SK-N-SH treated with all-trans-retinoic acid at 6 μM for 48 hours (cell line): Measurements from ENCODE around the gene UBP1.
"Not testable (repeated sequence)": the region's sequence is repeated elsewhere in the genome, so short reads cannot be mapped to it uniquely, and the experiment has no call there.

Experiments used
- ATAC-seq: fragments of 200-7000 bp; cut with Tn5 transposase; 3 replicates; pipeline ENCODE4 v1.9.1; 2020; ENCODE audit warnings: mild to moderate bottlenecking, moderate library complexity
- ARNTL ChIP-seq: fragments of 450-650 bp; formaldehyde crosslinking; IDR thresholded peaks from 2 replicates; pipeline ENCODE4 v1.5.0; 2020; ENCODE audit warnings: low read depth, mild to moderate bottlenecking, moderate library complexity, borderline replicate concordance
- CSDC2 ChIP-seq: fragments of 250-450 bp; sonication (Bioruptor Pico); IDR thresholded peaks from 2 replicates; pipeline ENCODE4 v1.5.0; 2020; ENCODE audit warnings: mild to moderate bottlenecking, moderate library complexity
- CSRNP3 ChIP-seq: fragments of 250-450 bp; sonication (Bioruptor Pico); IDR thresholded peaks from 2 replicates; pipeline ENCODE4 v1.5.1; 2021; ENCODE audit warnings: mild to moderate bottlenecking, moderate library complexity
- ESRRG ChIP-seq: fragments of 250-450 bp; sonication (Bioruptor Pico); IDR thresholded peaks from 2 replicates; pipeline ENCODE4 v1.6.1; 2021; ENCODE audit warnings: mild to moderate bottlenecking
- GLIS3 ChIP-seq: fragments of 250-450 bp; sonication (Bioruptor Pico); IDR thresholded peaks from 2 replicates; pipeline ENCODE4 v1.5.0; 2020; ENCODE audit warnings: mild to moderate bottlenecking, moderate library complexity
- OSR1 ChIP-seq: fragments of 250-450 bp; sonication (Bioruptor Pico); IDR thresholded peaks from 2 replicates; pipeline ENCODE4 v1.8.0; 2022; ENCODE audit warnings: moderate library complexity, mild to moderate bottlenecking, inconsistent platforms
- PATZ1 ChIP-seq: fragments of 250-450 bp; sonication (Bioruptor Pico); IDR thresholded peaks from 2 replicates; pipeline ENCODE4 v1.8.0; 2020; ENCODE audit warnings: mild to moderate bottlenecking, moderate library complexity, borderline replicate concordance
- PPARA ChIP-seq: fragments of 250-450 bp; sonication (Bioruptor Pico); IDR thresholded peaks from 2 replicates; pipeline ENCODE4 v1.5.0; 2020; ENCODE audit warnings: mild to moderate bottlenecking, borderline replicate concordance
- RARB ChIP-seq: fragments of 250-450 bp; sonication (Bioruptor Pico); IDR thresholded peaks from 2 replicates; pipeline ENCODE4 v1.8.0; 2021; ENCODE audit warnings: mild to moderate bottlenecking, moderate library complexity
- SNAI2 ChIP-seq: fragments of 250-450 bp; sonication (Bioruptor Pico); IDR thresholded peaks from 2 replicates; pipeline ENCODE4 v1.5.0; 2020; ENCODE audit warnings: mild to moderate bottlenecking, moderate library complexity
- TCF4 ChIP-seq: fragments of 250-450 bp; sonication (Bioruptor Pico); IDR thresholded peaks from 2 replicates; pipeline ENCODE4 v1.8.0; 2021; ENCODE audit warnings: mild to moderate bottlenecking, moderate library complexity, borderline replicate concordance
- TOX ChIP-seq: fragments of 250-450 bp; sonication (Bioruptor Pico); IDR thresholded peaks from 2 replicates; pipeline ENCODE4 v1.8.0; 2021; ENCODE audit warnings: mild to moderate bottlenecking, moderate library complexity, borderline replicate concordance
- ZC3H10 ChIP-seq: fragments of 250-450 bp; sonication (Bioruptor Pico); IDR thresholded peaks from 2 replicates; pipeline ENCODE4 v1.5.1; 2021; ENCODE audit warnings: mild to moderate bottlenecking, moderate library complexity
- ZFP3 ChIP-seq: fragments of 250-450 bp; sonication (Bioruptor Pico); IDR thresholded peaks from 2 replicates; pipeline ENCODE4 v1.5.0; 2020; ENCODE audit warnings: mild to moderate bottlenecking, moderate library complexity
- ZFP30 ChIP-seq: fragments of 450-650 bp; formaldehyde crosslinking; IDR thresholded peaks from 2 replicates; pipeline ENCODE4 v1.5.0; 2022; ENCODE audit warnings: mild to moderate bottlenecking, moderate library complexity
- ZNF565 ChIP-seq: fragments of 450-650 bp; formaldehyde crosslinking; conservative IDR thresholded peaks from 2 replicates; pipeline ENCODE4 v1.5.0; 2020; ENCODE audit warnings: low read depth, mild to moderate bottlenecking, moderate library complexity
- ZNF70 ChIP-seq: fragments of 450-650 bp; formaldehyde crosslinking; IDR thresholded peaks from 2 replicates; pipeline ENCODE4 v1.5.0; 2020; ENCODE audit warnings: mild to moderate bottlenecking, moderate library complexity
- TF ChIP-seq, protein P1 (sequence below): fragments of 250-450 bp; sonication (Bioruptor Pico); IDR thresholded peaks from 2 replicates; pipeline ENCODE4 v1.5.1; 2020; ENCODE audit warnings: low read depth, mild to moderate bottlenecking, moderate library complexity
- TF ChIP-seq, protein P2 (sequence below): fragments of 250-450 bp; sonication (Bioruptor Pico); IDR thresholded peaks from 2 replicates; pipeline ENCODE4 v1.5.0; 2020; ENCODE audit warnings: mild to moderate bottlenecking, moderate library complexity

Gene UBP1

DNA sequence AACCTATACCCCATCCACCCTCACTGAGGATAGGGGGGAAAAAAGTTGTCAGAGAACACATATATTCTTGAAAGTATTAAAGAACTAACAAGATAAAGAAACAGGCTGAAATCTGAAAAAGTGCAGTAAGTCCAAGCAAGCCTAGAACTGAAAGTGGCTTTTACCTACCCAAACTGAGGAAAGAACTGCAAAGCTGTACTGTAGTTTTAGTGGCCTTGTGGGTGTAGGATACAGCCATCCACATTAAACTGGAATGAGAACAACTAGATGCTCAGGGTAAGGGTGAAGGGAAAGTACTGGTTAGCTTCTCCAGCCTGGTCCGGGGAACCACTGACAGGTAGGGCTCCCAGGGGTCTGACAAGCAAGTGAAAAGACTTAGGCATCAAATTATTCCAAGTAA lies 10.1 kb downstream of the UBP1 start:
- no peak for ATAC-seq
- no peak for TF ChIP-seq SNAI2 (CRISPR knock-in tag)
- no peak for TF ChIP-seq TOX (CRISPR knock-in tag)
- no peak for TF ChIP-seq RARB
- TF ChIP-seq ZNF565, result no peak
- TF ChIP-seq ZFP30 (CRISPR knock-in tag), result no peak
- TF ChIP-seq CSDC2 (CRISPR knock-in tag), result no peak
- no peak for TF ChIP-seq ESRRG
- no peak for TF ChIP-seq ARNTL (CRISPR knock-in tag)
- no peak for TF ChIP-seq ZNF70 (CRISPR knock-in tag)
- no peak for TF ChIP-seq PATZ1 (CRISPR knock-in tag)
- TF ChIP-seq CSRNP3 (CRISPR knock-in tag), result no peak
- no peak for TF ChIP-seq ZC3H10 (CRISPR knock-in tag)
- no peak for TF ChIP-seq ZFP3

DNA sequence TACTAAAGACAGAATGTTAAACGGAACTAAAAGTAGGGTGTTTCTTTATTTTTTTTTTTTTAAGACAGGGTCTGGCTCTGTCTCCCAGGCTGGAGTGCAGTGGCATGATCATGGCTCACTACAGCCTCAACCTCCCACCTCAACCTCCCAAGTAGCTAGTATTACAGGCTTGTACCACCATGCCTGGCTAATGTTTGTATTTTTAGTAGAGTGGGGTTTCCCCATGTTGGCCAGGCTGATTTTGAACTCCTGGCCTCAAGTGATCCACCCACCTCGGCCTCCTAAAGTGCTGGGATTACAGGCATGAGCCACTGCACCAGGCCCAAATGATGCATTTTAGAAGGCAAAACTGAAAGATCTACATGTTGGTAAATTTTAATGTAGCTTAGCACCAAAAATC lies 10.9 kb downstream of the UBP1 start:
- not testable (repeated sequence) for ATAC-seq

GRCh38 chr3:33428734-33429133 lies 11.5 kb downstream of the UBP1 start:
- no peak for ATAC-seq
- no peak for TF ChIP-seq TCF4 (CRISPR knock-in tag)
- TF ChIP-seq ARNTL (CRISPR knock-in tag), result no peak
- TF ChIP-seq RARB, result no peak
- no peak for TF ChIP-seq ZFP3
- no peak for TF ChIP-seq PPARA
- TF ChIP-seq, protein P1, sequence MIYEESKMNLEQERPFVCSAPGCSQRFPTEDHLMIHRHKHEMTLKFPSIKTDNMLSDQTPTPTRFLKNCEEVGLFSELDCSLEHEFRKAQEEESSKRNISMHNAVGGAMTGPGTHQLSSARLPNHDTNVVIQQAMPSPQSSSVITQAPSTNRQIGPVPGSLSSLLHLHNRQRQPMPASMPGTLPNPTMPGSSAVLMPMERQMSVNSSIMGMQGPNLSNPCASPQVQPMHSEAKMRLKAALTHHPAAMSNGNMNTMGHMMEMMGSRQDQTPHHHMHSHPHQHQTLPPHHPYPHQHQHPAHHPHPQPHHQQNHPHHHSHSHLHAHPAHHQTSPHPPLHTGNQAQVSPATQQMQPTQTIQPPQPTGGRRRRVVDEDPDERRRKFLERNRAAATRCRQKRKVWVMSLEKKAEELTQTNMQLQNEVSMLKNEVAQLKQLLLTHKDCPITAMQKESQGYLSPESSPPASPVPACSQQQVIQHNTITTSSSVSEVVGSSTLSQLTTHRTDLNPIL (CRISPR knock-in tag), result no peak
- no peak for TF ChIP-seq OSR1 (CRISPR knock-in tag)
- TF ChIP-seq CSRNP3 (CRISPR knock-in tag), result no peak
- no peak for TF ChIP-seq PATZ1 (CRISPR knock-in tag)
- no peak for TF ChIP-seq GLIS3 (CRISPR knock-in tag)
- TF ChIP-seq, protein P2, sequence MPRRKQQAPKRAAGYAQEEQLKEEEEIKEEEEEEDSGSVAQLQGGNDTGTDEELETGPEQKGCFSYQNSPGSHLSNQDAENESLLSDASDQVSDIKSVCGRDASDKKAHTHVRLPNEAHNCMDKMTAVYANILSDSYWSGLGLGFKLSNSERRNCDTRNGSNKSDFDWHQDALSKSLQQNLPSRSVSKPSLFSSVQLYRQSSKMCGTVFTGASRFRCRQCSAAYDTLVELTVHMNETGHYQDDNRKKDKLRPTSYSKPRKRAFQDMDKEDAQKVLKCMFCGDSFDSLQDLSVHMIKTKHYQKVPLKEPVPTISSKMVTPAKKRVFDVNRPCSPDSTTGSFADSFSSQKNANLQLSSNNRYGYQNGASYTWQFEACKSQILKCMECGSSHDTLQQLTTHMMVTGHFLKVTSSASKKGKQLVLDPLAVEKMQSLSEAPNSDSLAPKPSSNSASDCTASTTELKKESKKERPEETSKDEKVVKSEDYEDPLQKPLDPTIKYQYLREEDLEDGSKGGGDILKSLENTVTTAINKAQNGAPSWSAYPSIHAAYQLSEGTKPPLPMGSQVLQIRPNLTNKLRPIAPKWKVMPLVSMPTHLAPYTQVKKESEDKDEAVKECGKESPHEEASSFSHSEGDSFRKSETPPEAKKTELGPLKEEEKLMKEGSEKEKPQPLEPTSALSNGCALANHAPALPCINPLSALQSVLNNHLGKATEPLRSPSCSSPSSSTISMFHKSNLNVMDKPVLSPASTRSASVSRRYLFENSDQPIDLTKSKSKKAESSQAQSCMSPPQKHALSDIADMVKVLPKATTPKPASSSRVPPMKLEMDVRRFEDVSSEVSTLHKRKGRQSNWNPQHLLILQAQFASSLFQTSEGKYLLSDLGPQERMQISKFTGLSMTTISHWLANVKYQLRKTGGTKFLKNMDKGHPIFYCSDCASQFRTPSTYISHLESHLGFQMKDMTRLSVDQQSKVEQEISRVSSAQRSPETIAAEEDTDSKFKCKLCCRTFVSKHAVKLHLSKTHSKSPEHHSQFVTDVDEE, result no peak
- no peak for TF ChIP-seq ZNF565
